ENCODE results near the gene SLCO2B1.

DNA sequence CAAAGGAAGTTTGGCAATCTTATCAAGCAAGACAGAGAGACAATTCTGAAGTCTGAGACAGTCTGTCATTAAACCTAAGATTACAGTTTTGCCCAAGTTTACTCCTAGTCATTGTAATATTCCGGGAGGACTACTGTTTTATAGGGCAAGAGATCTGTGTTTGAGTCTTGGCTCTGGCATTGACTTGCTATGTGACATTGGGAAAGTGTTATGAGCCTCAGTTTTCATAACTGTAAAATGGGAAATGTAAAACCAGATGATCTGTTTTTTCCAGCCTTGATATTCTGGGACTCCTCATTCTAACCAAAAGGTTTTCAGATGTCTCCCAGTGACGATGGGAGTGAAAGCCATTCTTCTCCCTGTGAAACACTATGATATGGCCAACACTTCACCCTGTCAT lies 24.3 kb upstream of the SLCO2B1 start:
- TF ChIP-seq, protein P1, sequence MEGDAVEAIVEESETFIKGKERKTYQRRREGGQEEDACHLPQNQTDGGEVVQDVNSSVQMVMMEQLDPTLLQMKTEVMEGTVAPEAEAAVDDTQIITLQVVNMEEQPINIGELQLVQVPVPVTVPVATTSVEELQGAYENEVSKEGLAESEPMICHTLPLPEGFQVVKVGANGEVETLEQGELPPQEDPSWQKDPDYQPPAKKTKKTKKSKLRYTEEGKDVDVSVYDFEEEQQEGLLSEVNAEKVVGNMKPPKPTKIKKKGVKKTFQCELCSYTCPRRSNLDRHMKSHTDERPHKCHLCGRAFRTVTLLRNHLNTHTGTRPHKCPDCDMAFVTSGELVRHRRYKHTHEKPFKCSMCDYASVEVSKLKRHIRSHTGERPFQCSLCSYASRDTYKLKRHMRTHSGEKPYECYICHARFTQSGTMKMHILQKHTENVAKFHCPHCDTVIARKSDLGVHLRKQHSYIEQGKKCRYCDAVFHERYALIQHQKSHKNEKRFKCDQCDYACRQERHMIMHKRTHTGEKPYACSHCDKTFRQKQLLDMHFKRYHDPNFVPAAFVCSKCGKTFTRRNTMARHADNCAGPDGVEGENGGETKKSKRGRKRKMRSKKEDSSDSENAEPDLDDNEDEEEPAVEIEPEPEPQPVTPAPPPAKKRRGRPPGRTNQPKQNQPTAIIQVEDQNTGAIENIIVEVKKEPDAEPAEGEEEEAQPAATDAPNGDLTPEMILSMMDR (IDR thresholded peaks at IDR 0.05; ENCODE audit: insufficient read depth, low read depth, low read length): no peak
- TF ChIP-seq EZH2 (IDR thresholded peaks at IDR 0.05; ENCODE audit: insufficient read depth, low read length): no peak
